Measurements from ENCODE around the gene CAMSAP1.

The CAMSAP1 gene

DNA sequence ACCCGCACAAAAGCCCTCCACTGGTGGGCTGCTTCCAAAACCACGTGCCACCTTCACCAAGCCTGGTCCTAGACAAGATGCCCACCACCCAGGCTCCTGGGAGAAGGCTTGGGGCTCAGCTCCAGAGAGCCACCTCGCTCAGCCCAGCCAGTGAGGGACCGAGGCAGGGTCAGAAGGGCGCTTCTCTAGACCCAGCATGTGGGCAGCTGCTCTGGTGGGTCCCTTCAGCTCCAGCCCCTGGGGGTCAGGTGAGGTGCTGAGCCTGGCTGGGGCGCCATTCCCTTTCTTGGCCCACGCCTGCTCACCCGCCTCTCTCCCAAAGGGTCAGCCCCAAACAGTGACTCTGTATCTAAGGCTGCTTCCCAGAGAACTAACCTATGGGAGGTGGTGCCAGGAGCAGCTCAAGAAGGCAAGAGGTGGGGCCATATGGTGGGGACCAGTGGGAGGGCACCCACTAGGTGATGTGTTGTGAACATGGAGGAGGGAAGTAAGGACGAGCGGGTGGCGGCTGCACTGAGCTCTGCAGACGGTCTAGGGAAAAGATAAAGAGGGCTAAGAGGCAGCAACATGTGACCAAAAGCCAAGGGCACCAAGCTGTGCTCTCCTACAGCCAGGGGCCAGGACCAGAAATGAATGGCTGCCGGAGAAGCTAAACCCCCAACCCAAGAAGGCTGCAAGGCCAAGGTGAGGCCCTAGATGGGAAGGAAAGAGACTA, 79.3 kb downstream of the CAMSAP1 start:
- no peak for DNase-seq

DNA sequence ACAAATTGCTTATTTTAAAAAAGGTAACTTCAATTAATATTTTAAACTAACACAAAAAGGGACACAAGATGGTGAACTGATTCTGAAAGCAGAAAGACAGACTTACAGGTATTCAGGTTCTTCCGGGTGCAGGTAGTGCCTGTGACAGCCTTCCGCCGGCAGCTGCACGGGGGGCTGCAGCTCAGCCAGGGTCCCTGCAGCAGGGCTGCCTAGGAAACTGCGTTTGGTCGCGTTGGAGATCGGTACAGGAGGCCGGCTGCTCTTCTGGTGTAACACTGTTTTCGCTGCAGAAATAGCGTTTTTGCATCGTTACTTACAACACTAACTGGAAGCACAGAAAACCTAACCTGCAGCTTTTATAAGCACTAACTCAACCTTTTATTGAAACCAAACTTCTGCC, 80.0 kb downstream of the CAMSAP1 start:
- no peak for DNase-seq

DNA sequence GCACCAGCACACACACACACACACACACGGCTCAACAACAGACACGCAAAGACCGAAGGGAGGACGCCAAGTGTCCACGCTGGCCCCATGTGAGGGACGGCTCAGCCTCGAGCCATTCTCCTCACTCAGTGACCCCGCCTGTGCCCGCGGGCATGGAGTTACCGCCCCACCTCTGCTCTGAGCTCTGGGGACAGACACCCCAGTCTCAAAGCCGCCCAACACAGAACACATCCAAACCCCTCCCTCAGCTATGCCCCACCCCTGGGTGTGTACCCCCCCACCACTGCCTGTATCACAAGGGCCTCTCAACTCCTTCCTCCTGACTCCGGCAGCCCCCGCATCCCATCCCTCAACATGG, 81.2 kb downstream of the CAMSAP1 start:
- DNase-seq: no peak

DNA sequence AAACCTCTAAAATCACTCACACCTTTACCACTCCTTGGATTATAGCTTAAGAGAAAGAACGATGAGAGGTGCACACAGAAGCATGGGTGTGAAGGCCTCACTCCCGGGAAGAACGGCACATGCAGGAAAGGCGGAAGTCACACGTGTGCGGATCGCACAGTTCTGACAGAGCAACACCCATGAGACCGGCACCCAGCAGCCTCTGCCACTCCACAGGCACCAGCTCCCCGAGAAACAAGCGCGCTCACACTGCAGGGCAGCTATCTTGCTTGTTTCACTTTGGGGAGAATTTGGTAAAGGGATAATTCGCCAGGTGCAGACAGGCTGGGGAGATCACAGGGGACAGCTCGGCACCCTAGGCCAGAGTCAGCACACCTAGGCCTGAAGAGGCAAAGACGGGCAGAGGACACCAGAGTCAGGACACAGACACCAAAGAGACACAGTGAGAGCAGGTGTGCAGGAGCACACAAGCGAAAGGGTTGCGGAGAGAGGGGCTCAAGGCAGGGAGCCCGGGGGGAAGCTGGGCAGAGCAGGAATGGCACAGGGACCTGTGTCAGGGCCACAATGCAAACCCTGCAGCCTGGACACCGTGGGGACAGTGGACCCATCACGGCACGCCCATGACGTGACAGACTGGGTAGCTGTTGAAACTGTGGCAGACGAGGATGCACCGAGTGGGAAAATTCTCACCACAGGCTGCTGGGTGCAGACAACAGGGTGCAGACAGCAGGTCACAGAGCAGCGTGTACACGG, 81.7 kb downstream of the CAMSAP1 start:
- no peak for DNase-seq

DNA sequence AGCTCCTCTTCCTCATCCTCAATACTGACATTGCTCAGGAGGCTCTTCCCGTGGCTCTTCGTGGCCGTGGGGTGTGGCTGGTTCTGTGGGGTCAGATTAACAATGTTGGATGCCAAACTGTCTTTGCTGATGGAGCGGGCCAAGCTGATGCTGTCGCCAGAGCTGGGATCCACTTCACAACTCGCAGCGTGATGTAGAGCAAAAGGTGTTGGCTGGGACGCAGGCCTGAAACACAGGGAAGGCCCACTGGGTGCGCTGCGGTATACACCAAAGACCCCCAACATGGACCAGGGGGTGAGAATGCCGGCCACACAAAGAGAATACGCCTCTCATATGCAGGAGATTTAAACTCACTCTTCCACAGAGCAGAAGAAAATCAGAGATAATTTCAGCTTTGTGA, 84.3 kb downstream of the CAMSAP1 start:
- no peak for DNase-seq

DNA sequence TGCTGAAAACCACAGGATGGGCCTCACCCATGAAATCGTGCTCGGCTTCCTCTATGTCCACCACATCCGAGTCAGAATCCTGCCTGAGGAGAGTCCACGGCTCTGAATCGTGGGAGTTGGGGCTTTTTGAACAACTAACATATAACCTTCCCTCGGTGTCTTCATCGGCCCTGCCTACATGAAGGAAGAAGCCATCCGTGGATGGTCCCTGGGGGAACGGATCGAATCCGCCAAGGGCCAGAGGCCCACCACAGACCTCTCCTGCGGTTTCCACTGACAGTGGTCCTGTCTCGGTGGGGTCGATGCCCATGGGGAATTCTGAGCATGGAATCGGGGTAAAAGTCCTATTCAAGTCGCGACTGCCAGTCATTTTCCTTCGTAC, 85.0 kb downstream of the CAMSAP1 start:
- DNase-seq: no peak

DNA sequence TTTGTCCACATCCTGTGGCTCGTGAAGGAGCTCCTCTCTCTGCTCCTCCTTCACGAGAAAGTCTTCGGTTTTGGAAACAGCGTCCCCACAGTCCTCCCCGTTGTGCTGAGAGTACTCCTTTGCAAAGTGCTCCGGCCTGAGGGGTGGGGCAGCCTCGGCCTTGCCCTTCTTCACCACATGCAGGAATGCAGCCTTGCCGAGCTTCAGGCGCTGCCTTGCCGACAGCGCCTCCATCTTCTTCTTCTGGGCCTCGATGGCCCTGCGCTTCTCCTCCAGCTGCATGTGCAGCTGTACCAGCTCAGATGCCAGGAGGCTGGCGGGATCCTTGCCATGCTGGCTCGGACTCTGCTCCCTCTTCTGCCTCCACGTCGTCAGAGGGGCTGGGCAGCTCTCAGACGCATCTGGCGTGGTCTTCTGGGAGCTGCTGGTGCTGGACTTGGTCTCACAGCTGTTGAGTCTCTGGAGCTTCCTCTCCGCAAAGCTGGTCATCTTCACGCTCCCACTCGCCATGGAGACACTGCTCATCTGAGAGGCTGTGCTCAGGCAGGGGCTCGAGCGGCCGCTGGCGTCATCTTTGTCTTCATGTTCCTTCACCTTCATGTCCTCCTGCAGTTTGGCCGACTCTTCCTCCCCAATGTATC, 85.5 kb downstream of the CAMSAP1 start:
- DNase-seq: no peak

DNA sequence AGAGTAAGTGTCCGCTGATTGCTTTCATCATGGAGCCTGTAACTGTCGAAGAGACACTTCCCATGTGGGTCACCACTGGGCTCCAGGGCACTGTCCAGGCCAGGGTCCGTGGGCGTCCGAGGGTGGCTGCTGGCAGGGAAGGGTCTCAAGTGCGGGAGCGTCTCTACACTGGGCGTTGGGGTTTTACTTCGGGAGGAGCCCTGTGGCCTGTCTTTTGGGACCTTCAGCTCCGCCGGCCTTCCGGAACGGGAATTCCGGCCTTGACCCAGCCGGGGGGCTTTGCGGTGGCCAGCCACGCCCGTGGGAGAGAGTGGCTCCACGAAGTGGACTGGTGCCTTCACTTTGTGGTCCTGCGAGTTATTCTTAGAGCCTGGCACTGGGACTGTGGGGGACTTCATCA, 86.2 kb downstream of the CAMSAP1 start:
- no peak for DNase-seq

DNA sequence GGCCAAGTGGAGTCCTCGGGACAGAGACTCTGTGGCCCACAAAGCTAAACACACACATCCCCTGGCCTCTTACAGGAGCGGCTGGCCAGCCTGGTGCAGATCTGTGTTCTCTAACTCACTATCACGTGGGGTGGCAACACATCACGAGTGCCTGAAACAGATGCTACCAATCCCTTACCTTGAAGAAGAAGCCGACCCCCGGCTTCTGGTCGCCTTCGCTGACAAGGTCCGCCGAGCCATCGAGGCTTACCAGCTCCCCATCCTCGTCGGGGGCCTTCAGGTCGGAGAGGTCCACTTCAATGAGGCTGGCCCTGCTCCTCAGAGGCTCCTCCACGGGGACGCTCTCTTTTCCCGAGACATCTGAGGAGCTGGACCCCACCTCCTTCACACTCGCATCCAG, 86.7 kb downstream of the CAMSAP1 start:
- DNase-seq: no peak

DNA sequence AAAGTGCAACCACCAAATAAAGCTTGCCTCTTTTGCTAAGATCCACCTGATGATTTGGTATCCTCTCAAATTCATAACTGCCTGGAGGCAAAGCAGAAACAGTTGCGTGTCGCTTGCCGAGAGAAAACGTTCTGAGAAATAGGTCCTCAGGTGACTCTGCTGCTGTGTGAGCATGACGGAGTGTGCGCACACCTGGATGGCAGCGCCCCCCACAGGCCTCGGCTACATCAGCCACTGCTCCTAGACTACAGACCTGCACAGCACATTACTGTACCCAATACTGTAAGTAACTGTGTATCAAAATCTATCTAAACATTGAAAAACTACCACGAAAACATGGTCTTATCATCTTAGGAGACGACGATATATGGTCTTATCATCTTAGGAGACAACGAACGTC, 87.4 kb downstream of the CAMSAP1 start:
- DNase-seq: no peak

DNA sequence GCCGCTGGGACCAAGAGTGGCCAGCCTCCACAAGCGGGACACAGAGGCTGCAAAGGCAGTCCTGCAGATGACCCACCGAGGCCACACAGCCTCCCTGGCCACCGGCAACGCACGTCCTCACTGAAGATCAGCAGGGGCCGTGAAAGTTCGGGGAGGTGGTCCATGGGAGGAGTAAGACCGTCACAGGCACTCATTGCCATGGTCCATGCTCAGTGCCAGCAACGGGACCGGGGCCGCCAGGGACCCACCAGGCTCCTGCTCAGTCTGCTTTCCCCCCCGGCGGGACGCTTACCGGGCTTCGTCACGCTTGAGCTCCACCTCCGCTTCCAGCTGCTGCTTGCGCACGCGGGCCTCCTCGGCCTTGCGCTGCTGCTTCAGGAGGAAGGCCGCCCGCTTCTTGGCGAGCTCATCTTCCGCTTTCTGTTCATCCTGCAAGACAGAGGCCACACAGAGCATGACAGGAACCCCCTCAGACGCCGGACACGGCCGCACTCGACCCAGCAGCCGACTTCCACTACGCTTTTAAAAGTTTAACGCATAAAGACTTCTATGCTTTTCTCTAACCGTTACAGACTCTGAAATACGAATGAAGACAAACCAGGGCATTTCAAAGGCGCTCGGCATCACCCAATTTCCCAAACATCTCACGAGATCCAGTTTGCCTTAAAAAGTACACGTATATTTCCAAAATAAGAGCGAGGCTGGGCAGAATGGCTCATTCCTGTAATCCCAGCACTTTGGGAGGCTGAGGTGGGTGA, 88.4 kb downstream of the CAMSAP1 start:
- DNase-seq: no peak

DNA sequence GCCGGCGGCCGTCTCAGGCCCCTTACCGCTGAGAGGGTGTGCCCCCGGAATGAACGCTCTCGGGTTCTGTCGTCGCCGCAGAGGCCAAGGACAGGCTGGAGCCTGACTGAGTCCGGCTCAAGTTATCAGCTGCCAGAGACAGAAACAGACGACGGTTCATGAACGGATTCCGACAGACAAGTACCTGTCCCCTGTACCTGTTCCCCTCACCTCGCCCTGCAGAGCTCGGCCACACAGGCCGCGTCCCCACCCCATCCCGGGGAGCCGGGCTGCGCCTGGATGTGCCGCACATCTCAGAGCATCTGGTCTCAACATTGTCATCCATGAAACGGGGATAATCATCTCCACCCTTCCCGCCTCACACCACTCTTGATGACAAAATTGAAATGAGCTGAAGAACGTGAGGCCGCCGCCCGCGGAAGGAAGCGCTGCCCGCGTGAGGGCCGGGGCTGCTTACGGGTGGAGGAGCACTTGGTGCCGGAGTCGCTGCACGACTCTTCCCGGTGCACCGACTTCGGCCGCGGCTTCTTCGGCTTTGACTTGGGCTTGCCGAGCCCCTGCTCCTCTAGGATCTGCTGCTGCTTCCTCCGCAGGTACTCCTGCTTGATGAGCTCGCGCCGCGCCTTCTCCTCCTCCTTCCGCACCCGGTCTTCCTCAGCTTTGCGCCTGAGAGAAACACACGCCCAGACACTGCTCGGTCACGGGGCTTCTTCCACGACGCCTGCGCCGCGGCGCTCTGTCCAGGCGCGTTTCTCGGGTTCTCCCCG, 89.2 kb downstream of the CAMSAP1 start:
- DNase-seq: no peak

DNA sequence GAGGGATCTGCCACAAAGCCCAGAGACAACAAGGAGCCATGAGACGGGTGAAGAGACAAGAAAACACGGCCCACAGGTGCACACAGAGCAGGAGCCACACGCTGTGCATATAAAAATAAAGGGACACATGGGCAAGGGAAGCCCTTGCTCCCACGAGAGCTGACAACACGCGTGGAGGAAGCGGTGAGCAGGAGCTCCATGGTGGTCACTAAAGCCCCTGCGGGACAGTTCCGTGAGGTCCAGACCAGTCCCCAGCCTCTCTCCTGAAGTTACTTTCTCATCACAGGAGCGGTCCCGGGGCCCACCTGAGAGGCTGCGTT, 90.7 kb downstream of the CAMSAP1 start:
- DNase-seq: no peak

DNA sequence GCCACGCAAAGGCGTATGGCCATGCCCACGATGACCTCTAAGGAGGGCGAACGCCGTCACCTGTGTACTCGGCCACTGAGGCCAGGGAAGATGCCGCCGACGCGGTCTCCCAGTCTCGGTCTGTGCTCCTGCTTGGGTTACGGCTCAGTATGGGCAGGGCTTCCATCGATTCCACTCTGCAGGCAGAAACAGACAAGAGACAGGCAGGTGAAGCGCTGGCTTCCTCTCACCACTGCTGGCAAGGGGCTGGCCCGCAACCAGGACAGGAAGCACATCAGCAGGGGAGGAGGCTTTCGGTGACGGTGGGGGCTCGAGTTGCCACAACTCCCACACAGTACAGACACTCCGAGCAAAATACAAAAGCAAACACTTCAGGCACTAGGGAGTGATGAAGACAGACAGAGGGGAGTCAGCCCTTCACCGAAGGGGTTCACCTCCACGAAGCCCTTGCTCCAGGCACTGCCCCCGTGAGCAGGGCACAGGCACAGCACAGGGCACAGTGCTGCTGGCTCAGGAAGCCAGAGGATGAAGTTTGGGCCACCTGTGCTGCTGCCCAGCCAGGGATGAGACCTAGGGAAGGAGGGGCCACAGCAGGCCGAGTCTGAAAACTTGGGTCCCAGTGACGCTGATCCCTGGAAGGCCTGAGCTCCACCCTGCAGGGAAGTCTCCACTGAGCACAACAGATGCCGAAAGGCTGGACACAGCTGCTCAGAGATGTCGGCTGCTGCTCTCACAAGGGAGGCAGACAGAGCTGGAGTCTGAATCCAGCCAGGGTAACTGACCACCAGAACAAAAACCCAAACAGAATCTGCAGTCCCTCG, 91.3 kb downstream of the CAMSAP1 start:
- DNase-seq: no peak

DNA sequence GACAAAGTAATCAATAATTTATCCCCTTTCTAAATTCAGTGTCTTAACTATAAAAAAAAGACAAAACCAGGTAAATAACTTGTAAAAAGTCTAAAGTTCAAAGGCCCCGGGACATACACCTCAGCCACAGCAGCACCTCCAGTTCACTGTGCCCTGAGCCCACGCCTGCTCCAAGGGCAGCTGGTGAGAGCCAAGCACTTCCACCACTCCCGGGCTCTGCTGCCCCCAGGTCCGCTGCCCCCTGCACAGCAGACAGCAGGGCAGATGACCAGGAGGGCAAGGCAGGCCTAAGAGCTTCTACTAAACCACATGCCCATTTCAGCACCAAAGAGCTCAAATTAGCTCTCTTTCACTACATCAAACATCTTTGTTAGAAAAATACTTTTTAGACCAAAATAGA, 91.9 kb downstream of the CAMSAP1 start:
- DNase-seq: no peak

DNA sequence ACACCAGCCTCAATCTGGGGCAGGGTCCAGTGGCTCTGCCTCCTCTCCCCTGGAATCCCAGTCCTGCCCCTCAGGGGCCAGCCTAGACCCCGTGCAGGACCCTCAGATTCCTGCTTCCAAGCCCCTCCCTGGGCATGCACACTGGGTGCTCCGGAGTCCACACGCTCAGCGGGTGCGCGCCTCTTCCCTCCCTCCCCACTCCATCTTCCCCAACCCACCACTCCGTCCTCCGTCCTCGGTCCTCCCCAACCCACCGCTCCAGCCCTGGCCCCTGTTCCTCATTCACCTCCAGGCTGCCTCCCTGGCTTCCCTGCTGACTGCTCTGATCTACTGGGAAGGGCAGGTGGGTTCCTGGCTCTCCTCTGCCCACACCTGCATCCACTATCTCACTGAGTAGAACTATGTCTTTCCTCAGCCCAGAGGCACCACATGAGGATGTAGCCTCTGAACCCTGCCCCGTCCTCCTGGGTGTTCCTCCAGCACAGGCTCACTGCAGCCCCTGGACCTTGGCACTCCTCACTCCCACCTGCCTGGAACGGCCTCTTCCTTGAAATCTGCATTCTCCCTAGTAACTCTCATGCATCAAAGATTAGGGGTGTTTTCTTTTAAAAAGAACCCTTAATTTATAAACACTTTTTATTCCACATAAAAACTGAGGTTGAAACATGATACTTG, 92.8 kb downstream of the CAMSAP1 start:
- no peak for DNase-seq

DNA sequence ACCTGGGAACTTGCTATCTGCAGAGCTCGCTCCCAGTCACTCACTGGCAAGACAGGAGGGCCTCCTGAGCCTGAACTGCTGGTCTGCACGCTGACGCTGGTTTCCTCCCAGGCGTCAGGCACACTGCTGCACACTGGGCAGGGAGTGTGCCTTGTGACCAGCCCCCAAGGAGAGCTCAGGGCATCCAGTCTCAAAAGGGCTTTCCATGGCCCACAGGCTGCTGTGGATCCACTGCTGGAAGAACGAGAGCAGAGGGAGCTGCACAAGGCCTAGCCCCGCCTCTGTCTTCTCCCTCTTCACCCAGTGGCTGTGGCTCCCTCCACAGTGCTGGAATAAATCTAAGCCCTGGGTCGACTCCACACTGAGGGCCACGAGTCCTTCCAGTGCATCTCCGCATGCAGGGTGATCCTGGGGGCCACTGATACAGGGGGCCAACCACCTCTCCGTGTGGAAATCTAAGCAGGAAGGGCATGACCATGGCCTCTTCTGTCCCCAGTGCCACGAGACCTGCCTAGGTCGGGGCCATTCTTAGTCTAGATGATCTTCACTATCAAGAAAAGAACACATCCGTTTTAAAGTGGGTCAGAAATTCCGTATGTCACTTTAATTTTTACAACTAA, 93.6 kb downstream of the CAMSAP1 start:
- no peak for DNase-seq

DNA sequence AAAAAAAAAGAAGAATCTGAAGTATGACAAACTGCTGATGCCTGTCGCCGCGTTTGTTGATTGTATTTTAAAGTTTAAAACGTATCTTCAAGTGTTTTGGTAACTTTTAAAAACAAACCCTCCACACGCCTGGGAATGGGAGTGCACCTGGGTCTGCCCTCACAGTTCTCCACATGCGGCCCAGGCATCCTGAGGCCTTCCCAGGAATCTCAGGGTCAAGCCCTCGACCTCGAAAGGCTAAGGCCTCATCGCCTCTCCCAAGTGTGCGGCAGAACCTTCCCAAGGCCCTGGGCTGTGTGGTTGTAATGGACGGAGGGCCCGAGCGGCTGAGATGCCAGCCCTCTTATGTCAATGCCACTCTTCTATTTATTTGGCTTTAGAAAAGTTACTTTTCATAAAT, 94.4 kb downstream of the CAMSAP1 start:
- DNase-seq: no peak

DNA sequence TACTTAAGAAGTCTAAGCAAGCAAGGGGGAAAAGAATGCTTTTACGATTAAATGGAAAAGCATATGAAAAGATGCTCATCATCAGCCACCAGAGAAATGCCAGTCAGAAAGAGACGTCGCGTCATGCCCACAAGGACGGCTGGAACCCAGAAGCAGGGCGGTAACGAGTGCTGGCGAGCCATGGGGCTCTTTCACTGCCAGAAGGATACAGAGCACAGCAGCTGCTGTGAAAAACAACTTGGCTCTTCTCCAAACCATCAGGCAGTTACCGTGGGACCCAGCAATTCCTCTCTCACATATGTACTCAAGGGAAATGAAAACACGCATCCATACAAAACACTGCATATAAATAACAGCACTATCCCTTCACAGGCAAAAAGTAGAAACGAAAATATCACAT, 95.5 kb downstream of the CAMSAP1 start:
- DNase-seq: peak; percentile 6 to 78

DNA sequence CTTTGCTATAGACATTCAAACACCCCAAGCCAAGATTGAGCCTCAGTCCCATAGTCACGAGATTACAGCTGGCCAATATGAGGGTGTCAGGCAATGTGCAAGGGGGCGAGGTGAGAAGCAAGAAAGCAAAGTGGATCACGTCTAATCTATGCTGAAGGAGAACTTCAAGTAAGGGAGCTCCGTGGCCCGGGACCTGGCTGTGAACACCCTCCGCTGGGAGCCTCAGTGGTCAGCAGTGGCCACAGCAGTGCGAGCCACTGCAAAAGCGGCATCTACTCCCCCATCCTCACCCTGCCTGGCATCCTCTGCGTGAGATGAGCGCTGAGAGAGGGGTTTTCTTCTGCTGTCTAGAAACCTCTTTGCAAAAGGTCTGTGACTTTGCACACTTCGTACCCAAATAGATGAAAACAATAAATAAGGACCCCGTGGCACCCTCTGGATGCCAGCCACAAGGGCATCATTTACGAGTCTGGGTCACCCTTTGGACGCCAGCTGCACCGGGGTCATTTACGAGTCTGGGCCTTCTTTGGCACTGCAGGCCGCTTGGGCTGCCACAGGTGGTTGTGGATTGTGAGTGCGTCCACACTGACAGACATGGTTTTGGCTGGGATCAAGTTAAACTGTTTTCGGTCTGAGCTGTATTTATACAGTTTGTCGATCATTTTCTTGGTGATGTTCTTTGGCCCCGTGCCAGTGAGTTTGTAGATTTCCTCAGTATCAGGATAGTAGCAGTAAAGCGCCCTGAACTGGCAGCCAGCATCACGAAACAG, 96.4 kb downstream of the CAMSAP1 start:
- no peak for DNase-seq

Measured in NCI-H524 (cell line).